HG03060 (cell line): ENCODE results near the gene PRR16.

Experiments used
- ATAC-seq: cut with Tn5 transposase; IDR thresholded peaks from one replicate; pipeline ENCODE4 v1.9.1; 2021; ENCODE audit warnings: low read depth, moderate number of reproducible peaks; ENCODE audit not compliant: unreplicated experiment

Gene PRR16

DNA sequence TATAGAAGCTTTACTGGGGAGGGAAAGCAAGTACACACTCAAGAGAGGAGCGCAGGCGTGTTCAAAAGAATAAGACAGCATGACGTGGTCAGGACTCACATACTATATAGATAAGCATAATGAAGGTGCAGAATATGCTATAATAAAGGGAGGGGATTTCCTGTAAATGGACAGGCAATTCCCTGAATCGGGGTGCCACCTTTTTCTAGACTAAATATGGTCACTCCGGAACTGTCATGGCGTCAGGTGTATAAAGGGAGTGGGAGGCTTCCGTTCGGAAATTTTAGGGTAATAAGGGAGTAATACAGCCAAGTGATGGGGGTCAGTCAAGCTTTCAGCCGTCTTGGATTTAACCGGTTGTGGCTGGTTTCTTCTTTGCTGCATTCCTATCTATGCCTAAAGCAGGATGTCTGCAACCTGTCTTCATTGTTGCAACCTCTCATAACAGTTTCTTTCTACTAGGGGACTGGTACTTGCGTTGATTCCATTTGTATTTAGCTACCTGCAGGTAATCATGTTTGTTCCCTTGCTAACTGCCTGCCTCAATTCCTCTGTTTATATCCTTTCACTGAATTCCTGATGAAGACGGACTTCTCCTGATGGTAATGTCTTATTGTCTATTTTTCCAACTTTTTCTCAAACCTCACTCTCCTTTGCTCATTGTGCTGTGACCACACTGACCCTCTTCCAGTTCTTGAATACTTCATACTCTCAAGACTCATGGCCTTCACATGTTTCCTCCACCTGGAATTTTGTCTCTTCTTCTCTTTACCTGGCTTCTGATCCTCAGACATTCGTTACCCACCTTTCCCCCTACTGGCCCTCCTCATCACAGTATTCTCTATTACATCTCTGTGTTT is 48.9 kb downstream of the PRR16 start:
- ATAC-seq = no peak

DNA sequence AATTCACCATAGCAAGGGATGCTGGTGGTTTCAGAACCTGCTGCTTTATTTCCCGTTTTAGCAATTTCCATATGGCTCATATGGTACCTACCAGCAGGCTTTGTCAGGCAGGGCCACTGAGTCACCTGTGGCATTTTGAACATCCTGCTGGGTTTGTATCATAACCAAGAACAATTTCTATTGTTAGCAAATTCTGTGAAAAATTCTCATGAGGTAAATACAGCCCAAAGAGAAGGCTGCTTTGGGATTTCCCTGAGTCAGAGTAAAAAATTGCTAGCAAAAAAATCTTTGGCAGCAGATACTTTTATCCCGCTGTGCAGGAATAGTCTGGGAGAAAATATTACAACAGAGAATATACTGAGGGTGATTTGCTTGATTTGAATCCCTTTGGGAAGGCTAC is 52.7 kb downstream of the PRR16 start:
- ATAC-seq = no peak

DNA sequence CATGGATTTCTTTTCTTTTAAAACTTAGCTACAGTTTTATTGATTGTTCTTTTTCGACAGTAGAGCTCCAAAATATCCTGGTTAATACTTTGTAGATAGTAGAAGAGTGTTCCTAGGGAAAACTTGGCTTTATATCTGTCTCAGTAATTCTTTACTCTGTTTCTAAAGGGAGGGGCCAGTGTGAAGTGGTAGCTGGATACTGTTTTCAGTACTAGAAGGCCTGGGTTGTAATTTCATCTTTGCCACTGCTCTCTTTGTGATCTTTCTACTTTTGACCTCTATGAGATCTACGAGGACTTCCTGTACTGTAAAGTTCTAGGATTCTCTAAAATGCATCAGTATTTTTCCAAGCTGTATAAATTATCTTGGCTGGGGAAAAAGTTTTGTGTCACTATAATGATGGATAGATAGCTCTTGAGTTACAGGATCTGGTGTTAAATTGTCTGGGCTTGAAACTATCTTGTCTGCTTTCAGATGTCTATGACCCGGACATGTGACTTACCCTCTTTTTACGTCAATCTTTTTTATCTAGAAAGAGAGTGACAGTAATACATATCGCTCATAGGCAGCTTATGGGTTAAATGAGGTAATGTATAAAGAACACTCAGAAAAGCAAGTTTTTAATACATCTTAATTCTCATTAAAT is 53.6 kb downstream of the PRR16 start:
- ATAC-seq = no peak

DNA sequence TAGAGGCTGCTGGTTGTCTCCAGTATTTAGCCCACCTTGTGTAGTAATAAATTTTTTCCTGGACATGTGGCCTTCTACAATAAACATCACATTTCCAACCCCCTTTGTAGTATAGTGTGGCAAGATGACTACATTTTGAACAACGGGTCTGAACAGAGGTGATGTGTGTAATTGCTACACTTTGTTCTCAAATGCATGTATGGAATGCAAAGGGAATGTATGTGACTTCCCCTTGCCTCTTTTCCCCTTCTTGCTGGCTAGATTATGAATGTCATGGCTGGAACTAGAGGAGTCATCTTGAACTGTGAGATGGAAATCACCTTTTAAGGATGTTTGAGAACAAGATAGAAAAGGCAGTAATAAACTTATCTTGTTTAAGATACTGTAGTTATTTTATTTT is 54.5 kb downstream of the PRR16 start:
- no peak for ATAC-seq

DNA sequence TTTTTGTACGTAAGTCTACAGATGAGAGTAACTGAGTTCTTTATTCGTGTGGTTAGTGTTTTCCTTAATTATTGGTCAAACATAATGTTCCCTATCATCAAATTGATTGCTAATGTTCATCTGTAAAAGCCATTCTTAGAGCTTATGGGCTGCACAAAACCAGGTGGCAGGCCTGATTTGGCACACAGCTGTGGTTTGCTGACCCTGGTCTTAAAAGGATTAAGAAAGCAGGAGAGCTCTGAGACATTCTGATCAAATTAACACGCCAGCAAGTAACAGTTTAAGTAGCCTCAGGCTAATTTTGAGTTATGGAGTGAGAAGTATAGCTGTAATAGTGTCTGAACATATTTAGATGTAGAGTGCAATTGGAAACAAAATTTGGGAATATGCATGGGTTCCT is 63.2 kb downstream of the PRR16 start:
- ATAC-seq = no peak

DNA sequence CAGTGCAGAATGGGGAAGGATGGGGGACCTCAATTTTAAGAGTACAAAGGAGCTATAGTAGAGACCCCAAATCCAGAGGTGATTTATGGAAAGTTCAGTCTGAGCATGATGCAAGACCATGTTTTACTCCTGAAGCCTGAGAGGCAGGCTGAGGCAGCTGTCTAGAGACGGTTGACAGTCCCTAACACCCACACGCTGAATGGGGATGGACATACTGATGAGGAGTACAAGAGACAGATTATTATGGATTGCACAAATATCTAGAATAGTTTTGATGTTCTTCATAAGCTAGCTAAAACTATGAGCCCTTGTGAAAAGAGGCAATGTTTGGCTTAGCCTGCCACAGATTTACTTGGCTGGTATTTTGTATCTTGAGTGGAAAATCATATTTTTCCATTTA is 64.5 kb downstream of the PRR16 start:
- no peak for ATAC-seq

GRCh38 chr5:120529386-120529785 is 65.3 kb downstream of the PRR16 start:
- no peak for ATAC-seq

- ATAC-seq = no peak
These were observed 67.1 kb downstream of the PRR16 start for GRCh38 chr5:120531215-120531614.

DNA sequence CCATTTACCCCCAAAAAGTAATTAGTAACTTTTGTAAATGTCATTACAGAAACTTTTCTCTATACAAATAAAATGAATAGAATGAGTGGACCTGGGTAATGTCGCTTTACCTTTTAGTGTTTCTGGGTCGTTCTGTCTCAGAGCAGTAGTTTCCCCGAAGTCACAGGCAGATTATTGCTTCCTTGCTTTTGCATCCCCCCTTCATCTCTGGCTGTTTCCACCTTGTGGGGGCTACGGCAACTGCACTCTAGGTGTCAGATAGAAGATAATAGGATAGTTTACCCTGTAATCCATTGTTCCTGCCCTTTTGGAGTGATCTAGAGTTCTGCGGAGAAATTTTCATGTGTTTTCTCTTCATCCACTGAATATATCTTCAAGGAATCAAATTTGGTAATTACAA is 68.7 kb downstream of the PRR16 start:
- ATAC-seq = no peak

- ATAC-seq = no peak
These were observed 69.5 kb downstream of the PRR16 start for GRCh38 chr5:120533581-120533980.

- no peak for ATAC-seq
These were observed 71.8 kb downstream of the PRR16 start for GRCh38 chr5:120535900-120536299.

GRCh38 chr5:120538149-120538548 is 74.0 kb downstream of the PRR16 start:
- no peak for ATAC-seq

- no peak for ATAC-seq
These were observed 74.5 kb downstream of the PRR16 start for GRCh38 chr5:120538644-120539043.

DNA sequence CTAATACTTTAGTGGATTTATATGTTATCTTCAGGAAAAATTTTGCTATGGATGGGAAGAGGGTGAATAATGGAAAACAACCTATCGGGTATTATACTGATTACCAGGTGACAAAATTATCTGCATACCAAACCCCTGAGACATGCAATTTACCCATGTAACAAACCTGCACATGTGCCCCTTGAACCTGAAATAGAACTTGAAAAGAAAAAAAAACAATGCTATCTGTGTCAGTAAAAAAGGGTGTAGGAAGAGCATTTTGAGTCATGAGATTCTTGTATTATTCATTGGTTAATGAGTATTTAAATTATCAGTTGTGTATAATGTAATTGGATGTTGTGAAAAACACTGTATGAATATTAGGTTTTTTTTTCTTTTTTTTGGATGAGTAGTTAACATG is 75.4 kb downstream of the PRR16 start:
- ATAC-seq = no peak

DNA sequence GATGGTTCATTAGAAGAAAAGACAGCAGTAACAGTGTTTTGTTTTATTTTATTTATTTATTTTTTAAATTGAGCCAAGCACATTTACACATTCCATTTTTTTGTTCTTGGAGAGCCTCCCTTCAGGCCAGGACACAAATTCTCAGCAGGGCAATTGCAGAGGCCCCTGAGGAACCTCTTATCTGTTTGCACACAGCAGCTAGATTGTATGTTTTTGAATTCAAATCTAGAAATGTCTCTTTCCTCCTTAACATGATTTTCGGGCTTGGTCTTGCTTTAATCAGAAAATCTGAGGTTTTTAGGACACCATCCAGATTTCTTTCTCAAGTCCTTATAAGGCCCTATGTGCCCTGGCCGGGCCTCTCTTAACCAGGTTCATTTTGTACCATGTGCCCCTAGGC is 76.0 kb downstream of the PRR16 start:
- ATAC-seq = no peak

- ATAC-seq = no peak
These were observed 79.9 kb downstream of the PRR16 start for GRCh38 chr5:120544043-120544442.

DNA sequence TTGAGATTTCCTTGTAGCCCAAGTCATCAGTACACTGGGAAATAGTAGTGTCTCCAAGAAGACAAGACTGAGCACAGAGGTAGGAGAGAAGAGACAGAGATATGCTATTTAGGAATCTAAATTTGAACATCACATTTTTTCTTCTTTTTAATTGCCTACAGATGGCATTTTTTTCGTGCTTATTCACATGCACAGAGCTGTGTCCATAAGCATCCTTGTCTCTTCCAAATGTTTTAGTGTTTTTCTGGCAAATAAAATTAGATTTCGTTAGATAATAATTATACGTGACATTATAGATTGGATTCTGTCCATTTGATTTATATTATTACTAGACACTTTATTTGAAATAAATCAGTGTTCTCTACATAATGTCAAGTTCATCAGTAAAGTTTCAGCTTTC is 80.9 kb downstream of the PRR16 start:
- ATAC-seq = no peak

DNA sequence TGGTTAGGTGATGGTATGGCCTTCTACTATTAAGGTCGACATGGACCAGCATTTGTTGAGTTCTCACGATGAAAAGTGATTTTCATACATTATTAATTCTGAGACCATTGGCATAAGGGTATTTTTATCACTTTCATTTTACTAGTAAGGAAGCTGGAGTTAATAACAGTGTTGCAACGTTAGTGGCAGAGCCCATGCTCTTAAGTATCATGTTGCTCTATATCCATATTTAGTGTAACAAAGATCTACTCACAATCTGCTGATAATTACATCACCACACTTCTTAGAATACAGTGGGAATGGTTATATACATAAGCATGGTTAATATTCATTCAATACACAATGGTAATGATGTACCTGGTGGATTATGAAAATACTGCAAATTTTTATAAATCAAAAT is 81.9 kb downstream of the PRR16 start:
- no peak for ATAC-seq

GRCh38 chr5:120546922-120547321 is 82.8 kb downstream of the PRR16 start:
- ATAC-seq = no peak

DNA sequence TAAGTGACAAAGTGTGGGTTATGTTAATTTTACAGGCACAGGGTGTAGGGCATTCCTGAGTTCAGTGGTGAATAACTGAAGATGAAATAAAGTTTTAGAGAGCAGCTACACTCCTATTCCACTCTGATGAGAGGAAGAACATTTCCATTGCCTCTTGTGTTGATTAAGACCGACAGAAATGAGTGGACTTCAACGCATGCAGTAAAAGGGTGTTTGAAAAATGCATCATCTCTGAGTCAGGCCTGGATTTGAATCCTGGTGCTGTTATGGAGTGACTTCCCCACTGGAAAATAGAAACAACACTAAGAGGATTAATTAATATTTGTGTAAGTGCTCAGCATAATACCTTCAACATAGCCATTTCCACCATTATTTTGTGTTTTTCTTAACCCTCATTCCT is 86.3 kb downstream of the PRR16 start:
- ATAC-seq = no peak

- ATAC-seq = no peak
These were observed 88.5 kb downstream of the PRR16 start for GRCh38 chr5:120552638-120553037.

- no peak for ATAC-seq
These were observed 91.2 kb downstream of the PRR16 start for GRCh38 chr5:120555345-120555744.
